DOHH2 (cell line): ENCODE results near the gene NLRP8.

Experiments used
- EZH2phosphoT487 ChIP-seq: fragments of 200-600 bp; sonication (generic); IDR thresholded peaks from 2 replicates; pipeline ENCODE4 v1.6.1; 2017; ENCODE audit warnings: borderline replicate concordance, mild to moderate bottlenecking, antibody characterized with exemption, low read length, moderate library complexity, mixed read lengths
- TF ChIP-seq, protein P1 (sequence below): fragments of 200-600 bp; sonication (generic); IDR thresholded peaks from one replicate; pipeline ENCODE4 v1.5.1; 2014; ENCODE audit warnings: antibody characterized with exemption, mild to moderate bottlenecking, low read depth, low read length; ENCODE audit not compliant: poor library complexity, severe bottlenecking

DNA sequence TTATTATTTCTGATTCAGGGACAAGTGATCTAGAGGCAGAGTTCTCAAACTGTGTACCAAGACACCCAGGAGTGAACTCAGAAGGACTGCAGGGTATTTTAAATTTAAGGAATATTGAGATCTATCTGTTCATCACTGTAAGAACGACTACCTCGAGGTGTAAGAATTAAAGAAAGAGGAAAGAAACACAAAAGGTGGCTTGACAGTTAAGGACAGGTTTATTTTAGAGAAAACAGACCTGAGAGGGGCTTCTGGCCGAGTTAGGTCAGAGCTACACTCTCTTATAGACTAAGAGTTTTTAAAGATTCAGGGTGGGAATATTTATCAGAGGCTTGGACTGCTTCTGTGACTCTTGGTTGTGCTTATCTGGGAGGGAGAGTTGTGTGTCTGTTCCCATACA is 26.4 kb downstream of the NLRP8 start:
- TF ChIP-seq, protein P1, sequence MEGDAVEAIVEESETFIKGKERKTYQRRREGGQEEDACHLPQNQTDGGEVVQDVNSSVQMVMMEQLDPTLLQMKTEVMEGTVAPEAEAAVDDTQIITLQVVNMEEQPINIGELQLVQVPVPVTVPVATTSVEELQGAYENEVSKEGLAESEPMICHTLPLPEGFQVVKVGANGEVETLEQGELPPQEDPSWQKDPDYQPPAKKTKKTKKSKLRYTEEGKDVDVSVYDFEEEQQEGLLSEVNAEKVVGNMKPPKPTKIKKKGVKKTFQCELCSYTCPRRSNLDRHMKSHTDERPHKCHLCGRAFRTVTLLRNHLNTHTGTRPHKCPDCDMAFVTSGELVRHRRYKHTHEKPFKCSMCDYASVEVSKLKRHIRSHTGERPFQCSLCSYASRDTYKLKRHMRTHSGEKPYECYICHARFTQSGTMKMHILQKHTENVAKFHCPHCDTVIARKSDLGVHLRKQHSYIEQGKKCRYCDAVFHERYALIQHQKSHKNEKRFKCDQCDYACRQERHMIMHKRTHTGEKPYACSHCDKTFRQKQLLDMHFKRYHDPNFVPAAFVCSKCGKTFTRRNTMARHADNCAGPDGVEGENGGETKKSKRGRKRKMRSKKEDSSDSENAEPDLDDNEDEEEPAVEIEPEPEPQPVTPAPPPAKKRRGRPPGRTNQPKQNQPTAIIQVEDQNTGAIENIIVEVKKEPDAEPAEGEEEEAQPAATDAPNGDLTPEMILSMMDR: no peak
- no peak for TF ChIP-seq EZH2phosphoT487
